Endothelial cell of umbilical vein (primary cell): ENCODE measurements around the gene TBC1D9. TPM values are rescaled to one million over a fixed set of nuclear protein-coding genes. Genes with fewer than 3 reads are reported as not detected.

Source experiments
- BruUV-seq: library from RNA; stranded (reverse); fragments of 400-500 nt; replicated peaks from 2 replicates; lab custom pipeline; 2021; lab: Mats Ljungman, UMichigan
- CTCF ChIA-PET: fragments of 300-600, 350-600 bp; sonication (Branson Sonifier 250); formaldehyde crosslinking; loops from one replicate; lab custom pipeline; 2021; ENCODE audit warnings: antibody characterized with exemption, inconsistent platforms; lab: Charles Lee
- POLR2A ChIA-PET: fragments of 300-600, 350-600 bp; sonication (Branson Sonifier 250); formaldehyde crosslinking; loops from one replicate; lab custom pipeline; 2021; ENCODE audit warnings: antibody characterized with exemption, inconsistent platforms; lab: Charles Lee
- DNase-seq: peaks from one replicate; pipeline ENCODE4 v3.0.0-alpha.2; 2011; ENCODE audit warnings: low read depth, low spot score
- FAIRE-seq: peaks from 2 replicates; lab custom pipeline; 2011; peaks lifted over from hg19 to GRCh38; lab: Jason Lieb, UNC
- H2AFZ ChIP-seq: 2 replicates; pipeline ENCODE4 v1.6.0; 2012; ENCODE audit warnings: low read depth, low read length, control low read depth, inconsistent platforms
- H3K27ac ChIP-seq: 2 replicates; pipeline ENCODE4 v1.5.1; 2011; ENCODE audit warnings: low read depth, mild to moderate bottlenecking, control low read depth, low read length, moderate library complexity; ENCODE audit not compliant: insufficient read depth
- H3K27me3 ChIP-seq, 2 experiments: 2 replicates each; pipeline versions ENCODE4 v1.6.0 to v1.6.1; 2011; ENCODE audit warnings: low read length in 2 of 2, mixed read lengths in 1 of 2; ENCODE audit not compliant: control insufficient read depth in 2 of 2, insufficient read depth in 2 of 2
- H3K36me3 ChIP-seq, 2 experiments: 2 replicates in 1 of 2; 3 replicates in 1 of 2; pipeline ENCODE4 v1.5.1; 2011; ENCODE audit warnings: low read length in 2 of 2, mild to moderate bottlenecking in 1 of 2, moderate library complexity in 1 of 2; ENCODE audit not compliant: control insufficient read depth in 2 of 2, insufficient read depth in 2 of 2; ENCODE audit errors: extremely low read depth in 1 of 2
- H3K4me1 ChIP-seq: 3 replicates; pipeline ENCODE4 v1.5.1; 2011; ENCODE audit warnings: mild to moderate bottlenecking, low read length; ENCODE audit not compliant: control insufficient read depth, insufficient read depth; ENCODE audit errors: extremely low read depth
- H3K4me2 ChIP-seq: 2 replicates; pipeline ENCODE4 v1.6.1; 2011; ENCODE audit warnings: low read length, control low read depth, mixed read lengths; ENCODE audit not compliant: insufficient read depth
- H3K4me3 ChIP-seq, 3 experiments: fragments of 200-600 bp in 1 of 3; sonication (generic), shearing (Covaris generic) in 1 of 3; replicated peaks in 1 of 3; 2 replicates each; pipeline ENCODE4 v1.5.1; 2011 to 2016; ENCODE audit warnings: control low read depth in 3 of 3, low read length in 3 of 3, mild to moderate bottlenecking in 2 of 3, inconsistent platforms in 1 of 3, low read depth in 1 of 3, moderate library complexity in 1 of 3; ENCODE audit not compliant: insufficient read depth in 1 of 3
- H3K79me2 ChIP-seq: 2 replicates; pipeline ENCODE4 v1.6.0; 2012; ENCODE audit warnings: low read length, inconsistent platforms; ENCODE audit not compliant: control insufficient read depth, insufficient read depth
- H3K9ac ChIP-seq: replicated peaks from 2 replicates; pipeline ENCODE3; 2011; ENCODE audit warnings: low read length, control low read depth; ENCODE audit not compliant: insufficient read depth; ENCODE audit errors: extremely low read depth
- H3K9me1 ChIP-seq: replicated peaks from 3 replicates; pipeline ENCODE4 v1.6.0; 2011; ENCODE audit warnings: mild to moderate bottlenecking, low read length; ENCODE audit not compliant: control insufficient read depth, insufficient read depth; ENCODE audit errors: extremely low read depth
- H3K9me3 ChIP-seq: replicated peaks from 2 replicates; pipeline ENCODE4 v1.5.1; 2012; ENCODE audit warnings: low read length, inconsistent platforms; ENCODE audit not compliant: control insufficient read depth, insufficient read depth
- H4K20me1 ChIP-seq: replicated peaks from 2 replicates; pipeline ENCODE3; 2011; ENCODE audit warnings: mild to moderate bottlenecking, low read length; ENCODE audit not compliant: control insufficient read depth, insufficient read depth; ENCODE audit errors: extremely low read depth
- CTCF ChIP-seq, 2 donors: IDR thresholded peaks; 1 replicate in 1 of 2; 2 replicates in 1 of 2; pipeline ENCODE4 v1.5.1; 2011; ENCODE audit warnings: low read length in 2 of 2, mild to moderate bottlenecking in 2 of 2, moderate library complexity in 2 of 2, control low read depth in 1 of 2, inconsistent platforms in 1 of 2, low read depth in 1 of 2; ENCODE audit not compliant: insufficient read depth in 1 of 2; ENCODE audit errors: extremely low read depth in 1 of 2
- EZH2 ChIP-seq: IDR thresholded peaks from 2 replicates; pipeline ENCODE4 v1.6.1; 2012; ENCODE audit warnings: borderline replicate concordance, low read depth, mild to moderate bottlenecking, moderate library complexity, low read length, inconsistent platforms; ENCODE audit not compliant: severe bottlenecking
- FOS ChIP-seq: IDR thresholded peaks from 2 replicates; pipeline ENCODE4 v1.6.1; 2011; ENCODE audit warnings: mild to moderate bottlenecking, low read length, moderate library complexity, borderline replicate concordance; ENCODE audit not compliant: insufficient read depth
- GATA2 ChIP-seq: IDR thresholded peaks from 2 replicates; pipeline ENCODE4 v1.7.0; 2011; ENCODE audit warnings: low read depth, mild to moderate bottlenecking, moderate library complexity, mixed read lengths, low read length; ENCODE audit not compliant: insufficient read length, insufficient read depth
- JUN ChIP-seq: IDR thresholded peaks from 2 replicates; pipeline ENCODE4 v1.6.1; 2011; ENCODE audit warnings: borderline replicate concordance, low read depth; ENCODE audit not compliant: insufficient read length, insufficient read depth
- MYC ChIP-seq: IDR thresholded peaks from one replicate; pipeline ENCODE4 v1.6.1; 2011; ENCODE audit warnings: mild to moderate bottlenecking, low read depth, low read length
- POLR2A ChIP-seq: IDR thresholded peaks from 2 replicates; pipeline ENCODE4 v1.6.1; 2012; ENCODE audit warnings: low read depth, mild to moderate bottlenecking, control low read depth, low read length
- POLR2AphosphoS5 ChIP-seq: IDR thresholded peaks from 2 replicates; pipeline ENCODE4 v1.6.1; 2012; ENCODE audit warnings: low read depth, mild to moderate bottlenecking, control low read depth, low read length, moderate library complexity; ENCODE audit not compliant: insufficient read depth
- dilution Hi-C: fragments of 300-500 bp; cut with MboI; formaldehyde crosslinking; loops from one replicate; pipeline ENCODE4 v1.15.0; 2019; ENCODE audit warnings: low sequenced_read_pairs; ENCODE audit not compliant: extremely low pct_ligation_motif_present
- intact Hi-C: fragments of 100-400 bp; cut with micrococcal nuclease; formaldehyde crosslinking; loops from one replicate; pipeline ENCODE4 v1.10.0; 2022
- polyA plus RNA-seq, 4 experiments: library from polyadenylated mRNA; depleted of rRNA in 3 of 4; stranded (reverse) in 3 of 4; unstranded in 1 of 4; fragments of >200 nt; gene quantifications; 2 replicates each; pipeline versions ENCODE4 v1.2.1 to v1.2.3, GENCODE V29; 2011 to 2012; ENCODE audit warnings: missing spikeins in 1 of 4
- total RNA-seq: library from RNA; stranded (reverse); gene quantifications from 2 replicates; pipeline ENCODE4 v1.2.3, GENCODE V29; 2021
- TF ChIP-seq, protein P1 (sequence below): IDR thresholded peaks from 2 replicates; pipeline ENCODE4 v1.6.1; 2011; ENCODE audit not compliant: insufficient read depth, insufficient read length

TBC1D9 gene
- total and polyA plus RNA-seq, 2 donors (not counting 3 experiments of a cell fraction or from before 2014, with no cell fraction given): 21.7 to 45.3 TPM

- no TSS peak for BruUV-seq
- H4K20me1 ChIP-seq: no peaks in the 10 kb centered on the region
- dilution Hi-C loops (no loop called here), intact Hi-C loops (no loop called here)
- H3K4me3 ChIP-seq: no peak overlapping the region
- peaks cover 7 to 10% of the 10 kb centered on the region in 2 experiments for H3K36me3 ChIP-seq
- H3K27ac ChIP-seq: no peak overlapping the region
- H3K9ac ChIP-seq: no peak overlapping the region
- FAIRE-seq: no peak
- H3K27me3 ChIP-seq: no peaks in the 10 kb centered on the region
- no peaks in the 10 kb centered on the region for H3K79me2 ChIP-seq
- CTCF ChIA-PET: interaction anchor here (0.7 to 2.1 kb wide), 5 partner anchors 11 to 261 kb away, joined by 3 to 6 read pairs (median 6); no protein-coding TSS in a partner anchor
- no peaks in the 10 kb centered on the region for H3K4me1 ChIP-seq
- no peak for DNase-seq
- no peaks in the 10 kb centered on the region for H3K9me3 ChIP-seq
- TF ChIP-seq, protein P1, sequence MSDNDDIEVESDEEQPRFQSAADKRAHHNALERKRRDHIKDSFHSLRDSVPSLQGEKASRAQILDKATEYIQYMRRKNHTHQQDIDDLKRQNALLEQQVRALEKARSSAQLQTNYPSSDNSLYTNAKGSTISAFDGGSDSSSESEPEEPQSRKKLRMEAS: no peak
- no peak overlapping the region for H3K4me2 ChIP-seq
- POLR2A ChIA-PET: no interaction called here
- no peak overlapping the region for H2AFZ ChIP-seq
- H3K9me1 ChIP-seq: no peaks in the 10 kb centered on the region
Observed at GRCh38 chr4:140621161-140621560, 135.0 kb downstream of the TBC1D9 start.

DNA sequence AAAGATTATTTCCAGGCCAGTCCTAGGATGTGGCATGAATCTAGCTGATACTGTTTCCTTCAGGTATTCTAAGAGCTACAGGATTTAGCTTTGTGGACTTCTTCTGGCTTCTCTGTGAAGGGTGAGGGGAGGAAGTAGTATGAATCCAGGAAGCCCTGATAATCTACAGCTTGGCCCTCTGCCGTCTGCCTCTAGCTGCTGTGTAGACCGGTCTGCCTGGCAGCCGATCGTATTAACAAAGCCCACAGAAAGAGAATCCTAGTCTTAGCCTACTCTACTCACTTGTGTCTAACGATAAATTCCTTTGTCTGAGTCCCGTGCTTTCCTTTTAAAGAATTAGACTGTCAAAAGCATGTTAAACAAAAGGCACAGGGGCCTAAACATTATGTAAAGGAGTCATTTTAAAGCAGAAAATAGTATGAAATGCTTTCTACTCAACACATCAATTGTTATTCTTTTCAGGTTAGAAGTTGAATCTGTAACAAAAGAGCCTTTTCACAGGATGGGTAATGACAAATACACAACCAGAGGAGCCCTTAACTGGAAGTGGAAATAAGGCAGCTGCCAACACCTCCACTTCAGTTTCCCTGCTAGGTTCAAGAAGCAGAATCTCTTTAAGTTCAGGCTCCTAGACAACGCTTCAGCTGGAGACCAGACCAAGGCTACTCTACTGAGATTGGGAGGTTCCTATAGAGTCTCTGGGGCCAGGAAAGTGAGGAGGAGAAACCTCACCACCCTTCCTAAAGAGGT, 138.5 kb downstream of the TBC1D9 start:
- H2AFZ ChIP-seq: no peak overlapping the region
- H3K27ac ChIP-seq: no peak overlapping the region
- no peak for TF ChIP-seq FOS
- TF ChIP-seq CTCF (IDR thresholded peaks at IDR 0.05; ENCODE audit: extremely low read depth in 1 of 2, insufficient read depth in 1 of 2, low read depth in 1 of 2, low read length in 2 of 2): no peak
- no peak for TF ChIP-seq GATA2
- no peak for TF ChIP-seq EZH2
- TF ChIP-seq JUN: no peak
- TF ChIP-seq MYC: no peak
- TF ChIP-seq POLR2A: no peak
- TF ChIP-seq, protein P1: no peak
- no peak for TF ChIP-seq POLR2AphosphoS5
- H4K20me1 ChIP-seq: no peaks in the 10 kb centered on the region
- dilution Hi-C loops (no loop called here), intact Hi-C loops (loop anchor here (2.0 to 10.0 kb wide), 2 partner anchors 251 to 883 kb away; no protein-coding TSS in a partner anchor)
- FAIRE-seq: no peak
- H3K9me3 ChIP-seq: no peaks in the 10 kb centered on the region
- POLR2A ChIA-PET: no interaction called here
- CTCF ChIA-PET: interaction anchor here (1.0 to 1.5 kb wide), 4 partner anchors 22 to 258 kb away, joined by 3 to 7 read pairs (median 4); no protein-coding TSS in a partner anchor
- H3K27me3 ChIP-seq: peaks cover 0 to 4% of the 10 kb centered on the region in 2 experiments
- DNase-seq: peak; percentile 10
- no peaks in the 10 kb centered on the region for H3K9me1 ChIP-seq
- no peak overlapping the region for H3K4me3 ChIP-seq
- H3K9ac ChIP-seq: no peak overlapping the region
- BruUV-seq: no TSS peak
- H3K4me1 ChIP-seq: no peaks in the 10 kb centered on the region
- H3K4me2 ChIP-seq: no peak overlapping the region
- peaks cover 2 to 5% of the 10 kb centered on the region in 2 experiments for H3K36me3 ChIP-seq
- H3K79me2 ChIP-seq: no peaks in the 10 kb centered on the region
